ENCODE results near the gene PTAR1.

PTAR1 gene

DNA sequence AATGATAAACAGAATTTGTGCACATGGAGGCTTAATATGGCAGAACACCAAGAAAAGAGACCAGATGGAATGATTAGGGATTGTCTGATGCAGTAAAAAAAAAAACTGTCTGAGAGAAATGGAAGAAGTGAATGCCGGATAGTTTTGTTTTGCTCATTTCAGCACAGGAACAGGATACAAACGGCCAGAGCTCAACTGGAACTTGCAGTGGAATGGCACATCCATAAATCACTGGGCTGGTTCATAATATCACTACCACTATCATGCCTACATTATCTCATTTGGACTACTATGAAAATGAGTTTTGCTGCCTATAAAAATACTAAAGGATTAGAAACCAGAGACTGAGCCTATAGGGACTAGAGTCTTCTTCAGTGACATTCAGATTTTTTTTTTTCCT, 9.7 kb downstream of the PTAR1 start:
- DNase-seq (ENCODE audit: low read depth): no peak

DNA sequence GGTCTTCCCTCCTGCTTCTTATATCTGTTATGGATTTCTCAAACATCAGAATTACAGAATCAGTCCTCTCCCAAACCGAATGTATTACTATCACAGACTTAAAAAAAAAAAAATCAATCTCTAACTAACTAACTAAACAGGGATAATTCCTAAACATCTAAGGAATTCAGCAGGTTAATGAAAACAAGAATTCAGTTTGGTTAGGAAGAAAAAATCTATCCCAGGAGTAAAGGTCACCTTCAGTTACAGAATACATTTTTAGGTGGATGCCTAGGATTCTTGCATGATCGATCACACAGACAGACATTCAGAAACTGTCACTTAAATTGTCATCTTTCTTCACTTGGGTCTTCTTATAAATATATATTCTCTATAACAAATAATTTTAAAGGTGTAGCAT, 11.5 kb downstream of the PTAR1 start:
- peak; percentile 48 for DNase-seq (ENCODE audit: low read depth)

DNA sequence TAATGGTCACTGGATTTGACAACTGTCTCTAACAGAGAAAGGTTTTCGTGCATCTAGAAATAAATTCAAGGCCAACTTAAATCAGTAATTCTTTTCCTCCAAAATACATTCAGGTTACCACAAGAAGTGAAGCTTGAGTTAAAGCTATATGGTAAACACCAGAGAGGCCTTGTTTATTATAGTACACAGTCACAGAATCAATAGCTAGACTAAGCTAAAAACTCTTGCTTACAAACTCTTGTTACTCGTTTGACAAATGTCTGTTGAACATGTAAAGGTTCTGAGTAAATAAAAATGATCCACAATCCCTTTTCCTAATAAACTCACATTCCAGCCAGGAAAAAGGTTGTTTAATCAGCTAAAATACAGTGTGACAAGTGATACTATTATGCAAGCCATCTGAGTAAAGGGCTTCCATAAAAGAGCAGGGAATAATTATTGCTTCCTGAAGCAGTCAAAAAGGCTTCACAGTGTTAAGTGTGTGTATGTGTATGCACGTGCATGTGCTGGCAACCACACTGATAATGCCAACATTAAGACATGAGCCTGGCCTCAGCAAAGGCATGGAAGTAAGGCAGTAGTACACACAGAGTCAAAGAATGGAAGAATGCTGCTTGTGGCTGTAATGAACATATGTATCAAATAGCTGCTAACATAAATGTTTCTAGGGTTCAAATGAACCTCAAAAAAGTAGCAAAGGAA, 12.8 kb downstream of the PTAR1 start:
- no peak for DNase-seq (ENCODE audit: low read depth)

DNA sequence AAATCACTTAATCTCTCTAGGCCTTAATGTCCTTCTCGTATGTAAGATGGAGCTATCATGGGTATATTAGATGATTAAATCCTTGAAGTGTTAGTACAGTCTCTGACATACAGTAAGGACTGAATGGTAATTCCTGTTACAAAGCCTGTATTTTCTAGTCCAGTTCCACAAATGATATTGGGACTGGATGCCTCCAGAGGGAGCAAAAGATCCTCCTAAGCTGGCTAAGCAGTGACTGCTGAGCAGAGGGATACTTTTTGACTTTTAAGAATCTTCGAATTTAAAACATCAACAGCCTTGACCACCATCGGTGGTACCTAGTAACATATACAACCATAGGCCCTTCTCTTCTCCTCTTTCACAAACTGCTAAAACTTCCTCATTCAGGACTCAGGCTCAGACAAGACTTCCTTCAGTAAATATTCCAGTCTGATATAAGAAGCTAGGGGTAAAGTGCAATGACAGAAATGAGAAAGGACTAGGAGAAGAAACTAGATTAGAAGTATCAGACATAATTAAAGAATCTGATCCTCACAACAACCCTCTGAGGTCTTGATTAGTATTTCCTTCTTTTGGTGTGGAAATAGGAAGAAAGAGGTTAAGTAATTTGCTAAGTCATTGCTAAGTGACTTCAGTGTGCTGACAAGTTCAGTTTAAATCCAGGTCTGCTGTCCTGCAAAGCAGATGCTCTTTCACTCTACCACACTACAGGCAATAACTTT, 13.9 kb downstream of the PTAR1 start:
- DNase-seq (ENCODE audit: low read depth): peak; percentile 48

- DNase-seq (ENCODE audit: low read depth): no peak
Measured at GRCh38 chr9:69744688-69745380, 15.0 kb downstream of the PTAR1 start.

- no peak for DNase-seq (ENCODE audit: low read depth)
Measured at GRCh38 chr9:69743930-69744329, 15.9 kb downstream of the PTAR1 start.

DNA sequence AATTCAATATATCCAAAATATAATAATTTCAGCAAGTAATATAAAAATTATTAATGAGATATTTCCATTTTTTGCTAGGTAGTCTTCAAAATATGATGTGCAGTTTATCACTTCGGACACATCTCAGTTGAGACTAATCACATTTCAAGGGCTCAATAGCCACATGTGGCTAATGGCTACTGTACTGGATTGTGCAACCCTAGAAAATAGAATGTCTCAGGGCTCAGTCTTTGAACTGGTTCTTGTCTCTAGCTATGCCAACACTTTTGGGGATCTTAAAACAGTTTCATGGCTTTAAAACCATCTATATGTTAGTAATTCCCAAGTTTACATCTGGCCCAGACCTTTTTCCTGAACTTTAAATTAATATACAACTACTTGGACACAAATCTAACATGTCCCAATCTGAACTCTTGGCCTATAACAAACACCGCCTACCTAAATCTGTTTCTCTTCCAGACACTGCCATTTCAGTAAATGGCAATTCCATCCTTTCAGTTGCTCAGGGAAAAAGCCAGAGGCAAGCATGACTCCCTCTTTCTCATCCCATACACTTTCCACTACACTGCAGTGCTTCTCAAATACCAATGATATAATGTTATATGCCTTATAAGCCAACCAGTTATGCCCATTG, 18.8 kb downstream of the PTAR1 start:
- DNase-seq (ENCODE audit: low read depth): no peak

GRCh38 chr9:69731348-69731747, 28.5 kb downstream of the PTAR1 start:
- DNase-seq (ENCODE audit: low read depth): no peak

DNA sequence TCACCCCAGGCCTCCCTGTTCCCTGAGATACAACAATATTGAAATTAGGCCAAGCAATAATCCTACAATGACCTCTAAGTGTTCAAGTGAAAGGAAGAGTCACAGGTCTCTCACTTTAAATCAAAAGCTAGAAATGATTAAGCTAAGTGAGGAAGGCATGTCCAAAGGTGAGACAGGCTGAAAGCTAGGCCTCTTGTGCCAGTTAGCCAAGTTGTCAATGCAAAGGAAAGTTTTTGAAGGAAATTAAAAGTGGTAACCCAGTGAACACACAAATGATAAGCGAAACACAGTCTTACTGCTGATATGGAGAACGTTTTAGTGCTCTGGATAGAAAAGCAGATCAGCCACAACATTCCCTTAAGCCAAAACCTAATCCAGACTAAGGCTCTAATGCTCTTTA, 39.8 kb downstream of the PTAR1 start:
- DNase-seq (ENCODE audit: low read depth): no peak

DNA sequence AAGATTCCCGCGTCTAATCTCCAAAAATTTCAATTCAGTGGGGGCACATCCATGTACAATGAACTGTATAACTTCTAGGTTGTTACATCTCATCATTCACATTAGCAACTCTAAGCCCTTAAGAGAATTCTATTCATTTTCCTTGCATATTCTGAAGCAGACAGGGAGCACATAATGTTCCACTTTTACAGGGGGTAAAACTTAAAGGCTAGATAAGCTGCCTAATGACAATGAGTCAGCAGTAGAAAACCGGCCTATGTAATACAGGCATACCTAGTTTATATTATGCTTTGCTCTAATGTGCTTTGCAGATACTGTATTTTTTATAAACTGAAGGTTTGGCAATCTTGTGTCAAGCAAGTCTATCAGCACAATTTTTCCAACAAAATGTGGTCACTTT, 40.4 kb downstream of the PTAR1 start:
- no peak for DNase-seq (ENCODE audit: low read depth)

GRCh38 chr9:69718218-69718617, 41.6 kb downstream of the PTAR1 start:
- no peak for DNase-seq (ENCODE audit: low read depth)

DNA sequence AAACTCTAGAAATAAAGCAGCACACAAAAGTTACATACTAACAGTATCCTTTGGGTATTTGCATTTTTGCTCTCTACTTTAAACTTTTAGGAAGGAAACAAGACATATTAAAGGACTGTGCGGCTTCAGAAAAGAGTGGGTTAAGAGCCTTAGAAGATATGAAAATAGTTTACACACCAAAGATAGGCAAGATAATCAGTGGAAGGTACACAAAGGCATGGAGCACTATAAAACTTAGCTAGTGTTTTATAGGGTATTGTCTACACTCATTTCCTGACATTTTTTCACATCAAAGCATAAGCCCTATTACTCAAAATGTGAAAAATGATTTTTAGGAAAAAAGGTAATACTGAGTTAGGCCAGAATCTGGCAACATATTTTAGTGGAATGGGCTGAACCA, 44.0 kb downstream of the PTAR1 start:
- DNase-seq (ENCODE audit: low read depth): no peak

DNA sequence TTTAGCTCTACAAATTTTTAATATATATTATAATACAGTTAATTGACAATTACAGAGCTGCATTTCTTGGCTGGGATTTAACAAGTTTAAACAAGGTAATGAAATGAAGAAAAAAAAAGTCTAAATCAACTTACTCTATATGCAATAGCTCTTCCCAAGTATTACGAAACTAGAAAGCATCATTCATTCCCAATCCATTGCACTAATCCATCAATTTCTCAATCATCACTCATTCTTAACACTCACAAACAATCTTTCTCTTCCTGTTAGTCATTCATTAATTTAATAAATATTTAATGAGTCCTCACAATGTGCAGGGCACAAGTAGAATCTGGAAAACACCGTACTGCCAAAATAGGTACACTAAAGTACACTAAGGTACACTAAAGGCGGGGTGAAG, 44.7 kb downstream of the PTAR1 start:
- DNase-seq (ENCODE audit: low read depth): no peak

- DNase-seq (ENCODE audit: low read depth): no peak
Measured at GRCh38 chr9:69697475-69697874, 62.3 kb downstream of the PTAR1 start.

DNA sequence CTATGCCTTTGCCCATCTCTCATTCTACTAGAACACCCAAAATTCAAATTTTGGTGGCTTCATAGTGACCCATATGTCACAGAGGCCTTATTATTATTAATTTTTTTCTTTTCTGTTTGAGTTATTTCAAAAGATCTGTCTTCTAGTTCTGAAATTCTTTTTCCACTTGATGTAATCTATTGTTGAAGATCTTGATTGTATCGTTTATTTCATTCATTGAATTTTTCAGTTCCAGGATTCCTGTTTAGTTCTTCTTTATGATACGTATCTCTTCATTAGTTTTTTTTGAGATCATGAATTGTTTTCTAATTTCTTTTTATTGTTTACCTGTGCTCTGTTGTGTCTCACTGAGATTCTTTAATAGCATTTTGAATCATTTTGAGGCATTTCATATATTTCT, 63.0 kb downstream of the PTAR1 start:
- DNase-seq (ENCODE audit: low read depth): no peak

DNA sequence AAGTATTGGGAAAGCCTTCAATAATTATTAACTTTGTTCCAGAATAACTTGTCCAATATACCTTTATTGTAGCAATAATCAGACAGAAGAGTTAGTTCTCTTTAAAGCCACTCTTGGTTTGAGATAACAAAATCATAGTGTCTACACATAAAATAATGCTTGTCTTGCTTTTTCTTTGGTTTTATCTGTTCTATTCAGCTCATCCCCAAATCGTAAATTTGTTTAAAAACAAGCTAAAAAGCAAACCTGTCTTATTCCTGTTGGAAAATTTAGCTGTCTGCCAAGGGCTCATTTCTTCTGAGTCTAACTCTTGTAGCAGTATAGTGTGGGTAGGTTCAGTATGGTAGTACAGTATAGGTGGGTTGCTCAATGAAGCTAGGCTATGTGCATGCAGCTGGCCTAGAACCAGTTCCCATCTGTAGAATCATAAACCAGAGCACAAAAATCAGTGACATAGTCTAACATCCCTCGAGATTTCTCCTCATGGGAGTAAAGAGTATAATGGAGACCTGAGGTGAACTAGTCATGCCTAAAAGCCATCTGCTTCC, 69.7 kb downstream of the PTAR1 start:
- DNase-seq (ENCODE audit: low read depth): no peak

DNA sequence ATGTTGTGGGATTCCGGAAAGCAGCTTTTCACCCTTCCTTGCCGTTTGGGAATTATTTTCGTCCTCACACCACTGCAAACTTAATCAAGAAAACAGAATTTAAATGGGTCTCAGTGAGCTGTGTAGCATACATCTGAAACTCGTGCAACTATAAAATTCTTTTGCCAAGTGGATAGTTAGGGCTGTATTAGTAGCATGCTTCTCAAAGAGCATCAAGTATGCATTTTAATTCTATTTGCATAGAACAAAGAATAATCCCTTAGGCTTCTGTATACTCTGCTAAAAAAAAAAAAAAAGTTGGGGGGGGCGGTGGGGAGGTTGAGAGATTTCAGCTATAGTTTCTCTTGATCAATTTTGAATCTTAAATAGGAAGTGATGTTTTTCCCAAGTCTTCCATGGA, 75.9 kb downstream of the PTAR1 start:
- DNase-seq (ENCODE audit: low read depth): no peak

DNA sequence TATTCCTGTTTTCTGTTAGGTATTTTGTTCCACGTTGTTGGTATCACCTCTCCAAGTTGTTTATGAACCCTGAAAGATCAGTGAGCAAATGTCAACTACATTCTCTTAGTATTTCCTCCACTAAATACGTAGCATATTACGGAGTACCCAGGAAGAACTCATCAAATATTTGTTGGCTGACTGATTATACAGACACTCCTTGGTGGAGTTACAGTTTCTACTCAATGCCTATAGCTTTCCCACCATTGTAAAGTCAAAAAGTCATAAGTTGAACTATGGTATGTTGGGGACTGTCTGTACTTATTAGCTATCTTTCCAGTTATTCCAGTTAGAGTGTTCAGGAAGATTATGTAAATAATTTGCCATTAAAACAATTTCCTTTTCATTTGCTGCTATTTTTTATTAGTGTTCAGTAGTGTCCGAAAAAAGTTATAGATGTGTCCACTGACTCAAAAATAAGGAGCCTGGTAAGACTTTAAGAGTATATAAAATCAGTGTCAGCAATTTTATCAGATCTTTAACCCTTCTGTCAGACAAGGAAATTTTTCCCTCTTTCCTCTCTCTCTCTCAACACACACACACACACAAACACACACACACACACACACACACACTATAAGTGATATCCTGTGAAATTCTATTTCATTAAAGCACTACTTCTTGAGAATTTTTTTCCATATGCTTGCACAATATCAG, 80.8 kb downstream of the PTAR1 start:
- peak; percentile 48 for DNase-seq (ENCODE audit: low read depth)

DNA sequence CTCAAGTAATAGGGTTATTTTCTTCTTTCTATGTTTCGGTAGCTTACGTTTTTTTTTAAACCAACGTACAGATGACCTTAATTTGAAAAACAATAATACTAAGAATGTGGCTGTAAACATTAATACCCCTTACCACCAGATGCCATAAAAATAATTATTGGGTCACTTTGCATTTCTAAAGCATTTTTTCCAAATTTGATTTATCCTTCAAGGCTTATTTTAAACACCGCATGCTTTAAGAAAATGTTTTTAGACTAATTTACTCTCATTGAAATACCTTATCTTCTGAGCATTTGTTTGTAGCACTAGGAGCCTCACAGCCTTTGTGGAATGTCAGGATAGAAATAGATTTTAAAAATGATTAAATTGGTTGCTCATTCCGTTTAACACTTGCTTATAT, 81.9 kb downstream of the PTAR1 start:
- no peak for DNase-seq (ENCODE audit: low read depth)

DNA sequence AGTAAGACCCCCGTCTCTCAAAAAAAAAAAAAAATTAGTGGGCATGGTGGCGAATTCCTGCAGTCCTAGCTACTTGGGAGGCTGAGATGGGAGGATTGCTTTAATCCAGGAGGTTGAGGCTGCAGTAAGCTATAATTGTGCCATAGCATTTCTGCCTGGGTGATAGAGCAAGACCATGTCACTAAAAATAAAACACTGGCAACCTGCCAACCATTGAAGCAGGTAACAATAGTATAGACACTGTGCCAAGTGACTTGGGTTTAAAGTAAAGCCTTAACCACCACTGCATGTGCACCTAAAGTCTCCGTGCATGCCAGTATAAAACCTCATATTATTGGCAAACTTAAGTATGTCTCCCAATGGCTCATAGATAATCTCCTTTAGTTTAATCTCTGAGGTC, 84.2 kb downstream of the PTAR1 start:
- no peak for DNase-seq (ENCODE audit: low read depth)

DNA sequence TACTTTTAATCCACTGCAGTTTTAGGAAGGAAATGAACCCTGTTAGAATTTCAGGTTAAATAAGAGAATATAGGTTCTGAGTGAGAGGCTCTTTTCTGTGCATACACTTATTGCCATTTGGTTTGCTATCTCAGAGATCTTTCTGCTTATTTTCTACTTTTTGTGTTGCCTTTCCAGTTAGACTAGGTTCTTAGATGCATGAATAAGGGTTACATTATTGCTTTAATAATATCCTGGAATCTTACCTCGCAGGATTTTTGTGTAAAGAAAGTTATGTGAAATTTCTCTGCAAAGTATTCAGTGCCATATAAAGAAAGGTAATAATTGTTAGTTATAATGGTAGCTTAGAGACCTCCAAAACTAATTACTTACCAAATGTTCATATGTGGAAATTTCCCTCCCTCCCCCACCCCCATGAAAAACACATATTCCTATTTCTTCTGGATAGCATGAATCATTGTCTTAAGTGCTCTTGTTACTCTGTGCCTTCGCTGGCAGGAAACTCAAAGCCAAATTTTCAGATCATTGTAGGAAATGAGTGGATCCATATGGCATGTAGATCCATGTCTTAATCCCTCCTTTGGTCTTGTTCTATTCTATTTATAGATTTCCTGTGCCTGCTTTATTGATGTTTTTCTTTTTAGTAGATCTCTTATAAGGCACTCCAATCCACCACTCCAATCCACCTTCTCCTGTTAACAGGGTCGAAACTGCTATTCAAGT, 84.9 kb downstream of the PTAR1 start:
- peak; percentile 95 for DNase-seq (ENCODE audit: low read depth)

Data from EH (cell line).